GM19468 (cell line): ENCODE measurements around the gene MDP1.

Experiments
- ATAC-seq: cut with Tn5 transposase; IDR thresholded peaks from one replicate; pipeline ENCODE4 v1.9.1; 2021; ENCODE audit warnings: mild to moderate bottlenecking, moderate library complexity, moderate number of reproducible peaks; ENCODE audit not compliant: unreplicated experiment; ENCODE audit errors: extremely low read depth

MDP1 gene

GRCh38 chr14:24185026-24185425 is 30.8 kb downstream of the MDP1 start:
- no peak for ATAC-seq

GRCh38 chr14:24184104-24184970 is 31.5 kb downstream of the MDP1 start:
- no peak for ATAC-seq

DNA sequence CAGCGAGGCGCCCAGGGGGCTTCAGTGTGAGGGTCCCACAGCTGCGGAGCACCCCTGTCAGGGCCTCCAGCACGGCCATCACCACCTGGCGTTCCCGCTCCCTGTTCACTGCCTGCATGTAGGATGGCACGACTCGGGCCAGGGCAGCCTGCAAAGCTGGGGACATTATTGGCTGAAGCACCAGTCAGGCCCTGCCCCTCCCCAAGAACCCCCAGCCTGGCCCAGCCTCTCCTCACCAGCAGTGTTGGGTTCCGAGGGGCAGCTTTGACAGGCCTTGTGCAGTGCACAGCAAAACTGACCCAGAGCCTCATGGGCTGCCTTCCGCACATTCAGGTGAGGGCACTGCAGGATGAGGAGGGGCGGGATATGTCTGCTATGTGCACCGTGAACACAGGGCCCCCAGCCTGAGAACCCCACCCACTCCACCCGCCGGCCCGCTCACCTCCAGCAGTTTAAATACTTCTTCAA is 32.8 kb downstream of the MDP1 start:
- no peak for ATAC-seq

DNA sequence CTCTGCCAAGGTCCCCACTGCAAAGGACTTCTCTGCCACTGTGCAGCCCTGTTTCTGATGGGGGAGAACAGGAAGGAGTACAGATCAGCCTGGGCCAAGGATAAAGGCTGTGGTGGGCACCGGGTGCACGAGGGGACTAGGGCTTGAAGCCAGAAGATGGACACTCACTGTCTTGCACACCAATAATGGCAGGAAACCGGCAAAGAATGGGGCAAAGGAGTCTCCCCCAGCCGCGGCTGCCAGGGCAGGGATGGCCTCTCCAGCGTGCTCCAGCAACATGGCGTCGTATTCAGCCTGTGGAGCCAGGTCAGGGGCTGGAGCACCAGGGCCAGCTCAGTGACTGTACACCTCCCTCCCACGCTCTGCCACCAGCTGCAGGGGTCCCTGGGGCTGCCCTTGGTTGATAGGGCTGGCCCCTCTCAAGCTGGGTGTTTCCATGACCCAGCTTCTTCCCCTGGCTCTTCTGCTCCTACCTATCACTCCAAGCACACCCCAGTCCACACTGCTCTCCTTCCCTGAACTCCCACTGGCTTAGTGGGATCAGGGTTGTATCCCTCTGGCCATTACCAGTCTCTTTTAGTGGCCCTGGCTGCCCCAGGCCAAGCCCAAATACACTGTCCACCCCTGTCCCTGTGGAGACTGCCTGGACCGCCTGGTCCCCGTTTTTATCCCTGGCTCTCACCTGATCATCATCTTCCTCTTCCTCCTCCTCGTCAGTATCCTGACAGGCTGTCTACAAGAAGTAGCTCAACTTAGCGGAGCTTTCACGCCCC is 33.6 kb downstream of the MDP1 start:
- no peak for ATAC-seq

DNA sequence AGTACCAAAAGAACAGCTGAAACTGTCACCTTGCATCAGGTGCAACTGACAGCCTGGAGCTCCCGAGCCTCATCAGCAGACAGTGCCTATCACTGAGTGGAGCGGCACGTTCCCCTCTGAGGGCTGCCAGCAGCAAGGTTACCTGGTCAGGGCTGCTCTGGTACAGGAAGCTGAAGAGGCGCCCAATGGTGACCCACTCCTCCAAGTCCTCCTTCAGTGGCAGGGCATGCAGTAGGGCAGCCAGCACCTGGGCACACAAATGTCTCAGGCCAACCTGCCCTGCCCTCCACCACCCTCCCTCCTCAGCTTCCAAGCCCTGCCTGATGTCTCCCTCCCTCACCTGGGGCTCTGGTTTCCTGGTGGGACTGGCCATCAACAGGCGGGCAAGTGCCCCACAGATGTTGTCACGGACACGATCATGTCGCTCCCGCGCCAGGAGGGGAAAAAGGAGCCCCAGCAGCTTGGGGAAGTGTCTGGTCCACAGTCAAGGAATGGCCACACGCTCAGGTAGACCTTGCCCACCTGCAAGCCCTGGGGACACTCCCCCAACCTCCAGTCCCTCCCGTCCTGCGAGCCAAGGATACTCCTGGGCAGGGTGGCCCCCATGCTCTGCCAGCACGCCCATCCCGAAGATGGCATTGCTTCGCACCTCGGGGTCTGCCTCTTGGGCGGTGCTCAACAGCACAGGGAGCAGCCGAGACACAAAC is 34.3 kb downstream of the MDP1 start:
- no peak for ATAC-seq

DNA sequence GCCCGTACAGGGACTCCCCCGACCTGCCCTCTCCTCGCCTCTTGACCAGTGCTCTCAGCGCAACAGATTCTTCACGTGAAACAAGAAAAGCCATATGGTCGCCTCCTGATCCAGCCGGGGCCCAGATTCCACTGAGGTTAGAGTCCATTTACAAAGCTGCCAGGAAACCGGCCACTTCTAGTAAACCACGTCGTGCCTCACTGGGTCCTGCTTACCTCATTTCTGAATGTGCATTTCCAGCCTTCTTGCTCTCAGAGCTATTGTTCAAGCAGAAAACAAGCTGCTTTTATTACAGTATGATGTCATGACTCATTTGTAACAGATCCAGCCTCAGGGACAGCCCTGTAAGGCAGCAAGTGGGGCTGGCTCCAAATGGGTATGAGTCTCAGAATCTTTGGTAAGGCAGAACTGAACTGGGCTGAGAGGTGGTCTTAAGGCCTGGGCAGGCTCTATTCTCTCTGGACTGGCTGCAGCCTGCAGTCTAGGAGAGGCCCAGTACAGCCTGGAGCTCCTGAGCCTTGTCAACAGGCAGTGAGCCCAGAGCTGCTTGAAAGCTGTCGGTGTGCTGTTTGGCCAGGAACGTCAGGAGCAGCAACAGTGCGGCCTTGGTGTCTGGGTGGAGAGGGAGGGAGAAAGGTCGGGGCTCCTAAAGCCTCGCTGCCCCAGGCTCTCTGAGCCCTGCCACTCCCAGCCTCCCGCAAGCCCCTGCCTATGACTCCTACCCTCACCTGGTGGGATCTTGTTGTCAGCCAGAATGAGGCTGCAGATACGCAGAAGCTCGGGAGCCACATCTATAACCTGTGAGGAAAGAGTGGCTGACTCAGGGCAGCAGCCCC is 35.7 kb downstream of the MDP1 start:
- no peak for ATAC-seq

GRCh38 chr14:24179294-24179960 is 36.4 kb downstream of the MDP1 start:
- no peak for ATAC-seq

DNA sequence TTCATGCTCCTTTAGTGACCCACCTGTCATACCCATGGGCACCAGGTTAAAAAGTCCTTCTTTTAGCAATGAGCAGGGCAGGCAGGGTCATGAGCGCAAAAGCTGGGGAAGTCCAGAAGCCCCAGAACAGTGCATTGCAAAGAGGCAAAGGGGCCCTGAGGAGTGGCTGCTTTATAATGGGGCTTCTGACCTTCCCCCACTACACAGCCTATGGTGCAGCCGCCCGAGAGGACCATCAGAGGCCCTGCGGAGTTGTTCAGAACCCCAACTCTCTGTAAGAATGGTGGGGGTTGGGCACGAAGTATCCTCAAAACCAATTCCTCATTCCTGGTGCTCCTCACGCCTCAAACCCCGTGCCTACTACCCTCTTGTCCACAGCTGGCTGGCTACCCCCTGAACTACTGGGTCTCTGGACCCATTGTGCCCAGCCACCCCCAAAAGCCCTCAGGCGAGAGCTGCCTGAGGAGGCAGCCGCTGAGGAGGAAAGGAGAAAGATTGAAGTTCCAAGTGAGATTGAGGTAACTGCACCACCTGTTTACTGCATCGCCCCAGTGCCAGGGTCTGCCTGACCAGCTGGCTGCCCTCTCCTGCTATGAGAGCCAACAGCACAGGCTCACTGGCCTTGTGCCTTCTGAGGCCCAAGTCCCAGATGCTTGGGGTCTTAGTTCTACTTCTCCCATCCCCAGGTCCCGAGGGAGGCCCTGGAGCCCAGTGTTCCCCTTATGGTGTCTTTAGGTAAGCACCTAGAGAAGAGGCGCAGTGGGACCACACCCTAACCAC is 37.3 kb downstream of the MDP1 start:
- ATAC-seq, result no peak

DNA sequence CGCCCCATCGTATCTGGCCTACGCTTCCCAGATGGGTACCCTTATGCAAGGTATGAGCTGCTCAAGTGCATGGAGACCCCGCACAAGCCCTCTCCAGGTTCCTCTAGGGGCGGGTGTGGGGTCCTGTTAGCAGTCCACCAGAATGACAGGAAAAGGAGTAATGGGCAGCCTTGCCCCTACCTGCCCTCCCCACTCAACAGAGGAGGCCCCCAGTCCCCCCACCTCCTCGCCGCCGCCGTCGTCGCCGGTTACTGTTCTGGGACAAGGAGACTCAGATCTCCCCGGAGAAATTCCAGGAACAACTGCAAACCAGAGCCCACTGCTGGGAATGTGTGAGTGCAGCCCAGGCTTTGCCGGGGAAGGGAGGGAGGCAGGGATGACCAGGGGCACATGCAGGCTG is 38.0 kb downstream of the MDP1 start:
- no peak for ATAC-seq

- ATAC-seq, result no peak
Observed at GRCh38 chr14:24177041-24177825, 38.6 kb downstream of the MDP1 start.

DNA sequence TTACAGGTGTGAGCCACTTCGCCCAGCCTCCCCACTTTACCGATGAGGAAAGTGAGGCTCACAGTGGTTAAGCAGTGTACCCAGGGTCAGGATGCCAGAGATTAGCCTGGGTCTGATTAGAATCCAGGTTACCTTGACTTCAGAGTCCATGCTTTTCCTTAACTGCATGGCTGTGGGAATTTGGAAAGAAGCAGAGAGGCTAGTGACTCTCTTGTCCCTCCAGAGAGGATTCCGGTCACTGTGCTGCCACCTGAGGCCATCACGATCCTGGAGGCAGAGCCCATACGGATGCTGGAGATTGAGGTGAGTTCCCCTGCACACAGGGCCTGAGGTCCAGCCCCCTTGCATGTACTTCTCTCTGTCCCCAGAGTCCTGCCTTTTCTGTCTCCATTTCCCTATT is 39.3 kb downstream of the MDP1 start:
- no peak for ATAC-seq

GRCh38 chr14:24172871-24173281 is 43.0 kb downstream of the MDP1 start:
- ATAC-seq, result no peak

DNA sequence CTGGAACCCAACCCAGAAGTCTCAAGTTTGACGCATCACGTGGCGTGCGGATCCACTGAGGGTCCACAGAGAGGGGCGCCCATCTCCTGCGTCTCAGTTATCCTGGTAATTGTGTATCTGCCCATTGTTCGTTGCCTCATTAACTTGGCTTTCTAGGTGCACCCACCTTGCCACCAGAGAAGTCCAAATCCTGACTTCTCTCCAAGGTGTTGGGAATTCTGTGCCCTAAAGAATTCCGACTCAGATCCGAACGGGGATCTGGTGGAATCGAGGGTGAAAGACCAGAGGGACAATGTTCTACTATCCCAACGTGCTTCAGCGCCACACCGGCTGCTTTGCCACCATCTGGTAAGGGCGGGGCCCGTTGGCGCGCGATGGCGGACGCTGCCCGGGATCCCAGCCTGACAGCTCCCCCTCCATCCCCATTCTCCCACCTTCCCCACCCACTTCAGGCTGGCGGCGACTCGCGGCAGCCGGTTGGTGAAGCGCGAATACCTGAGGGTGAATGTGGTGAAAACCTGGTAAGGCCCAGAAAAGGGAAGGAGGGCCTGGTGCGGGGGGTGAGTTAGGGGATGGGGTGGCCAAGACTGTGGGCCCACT is 43.5 kb downstream of the MDP1 start:
- ATAC-seq, result no peak

DNA sequence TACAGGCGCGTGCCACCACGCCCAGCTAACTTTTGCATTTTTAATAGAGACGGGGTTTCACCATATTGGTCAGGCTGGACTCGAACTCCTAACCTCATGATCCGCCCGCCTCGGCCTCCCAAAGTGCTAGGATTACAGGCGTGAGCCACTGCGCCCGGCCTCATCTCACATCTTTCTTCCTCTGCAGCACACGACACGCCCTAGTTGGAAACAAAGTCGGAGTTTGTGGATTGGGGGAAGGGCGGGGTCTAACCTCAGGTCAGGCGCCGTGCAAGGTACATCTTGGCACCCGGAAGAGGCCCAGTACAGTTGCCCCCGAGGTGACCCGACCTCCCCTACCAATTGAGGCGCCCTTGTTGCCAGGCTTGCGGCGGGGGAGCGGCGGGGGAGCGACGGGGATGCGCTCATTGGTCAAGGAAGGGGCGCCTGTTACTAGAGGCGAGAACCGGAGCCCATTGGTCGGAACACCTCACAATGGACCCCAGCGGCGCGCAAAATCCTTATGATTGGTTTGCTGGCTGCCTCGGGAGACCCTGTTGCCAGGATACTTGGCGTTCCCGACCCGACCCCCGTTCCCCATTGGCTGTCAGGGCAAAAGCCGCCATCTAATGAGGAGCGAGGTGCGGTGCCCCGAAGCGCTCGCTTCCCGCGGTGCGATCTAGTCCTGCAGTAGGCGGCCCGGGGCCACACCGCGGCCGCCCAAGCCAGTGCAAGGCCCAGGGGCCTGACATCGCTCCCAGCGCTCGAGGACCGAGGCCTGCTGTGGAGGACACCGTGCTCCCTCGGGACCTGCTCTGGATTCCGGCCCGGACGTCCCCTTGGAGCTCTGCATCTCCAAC is 44.2 kb downstream of the MDP1 start, which contains the start of gene REC8:
REC8 (plus strand) TSS at position 659 of the 839 bp plus-strand sequence. CDS start 473 bp downstream, outside the sequence.
- ATAC-seq, result peak; percentile 69

DNA sequence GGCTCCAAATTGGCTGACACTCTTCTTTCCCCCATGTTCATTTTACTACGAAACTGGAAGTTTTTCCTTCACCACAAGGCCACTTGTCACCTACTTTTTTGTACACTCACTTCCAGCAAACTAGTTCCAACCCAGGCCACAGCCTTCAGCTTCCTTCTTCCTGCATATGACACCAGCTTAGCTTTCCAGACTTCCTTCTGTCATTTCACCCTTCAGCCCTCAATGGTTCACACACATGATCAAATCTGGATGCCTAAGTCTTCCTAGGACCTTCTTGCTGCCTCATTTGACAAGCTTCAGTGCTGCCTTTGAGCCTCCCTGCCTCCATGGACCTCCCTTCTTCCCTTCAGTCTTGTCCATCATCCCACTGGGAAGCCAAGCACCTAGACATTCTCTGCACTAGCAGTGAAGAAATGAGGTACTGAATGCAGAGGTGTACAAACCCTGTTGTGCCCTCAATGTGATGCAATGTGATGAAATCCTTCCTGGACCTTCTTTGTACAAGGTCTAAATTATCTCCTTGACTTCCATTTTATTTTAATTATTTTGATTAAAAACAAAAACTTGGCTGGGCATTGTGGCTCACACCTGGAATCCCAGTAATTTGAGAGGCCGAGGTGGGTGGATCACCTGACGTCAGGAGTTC is 48.3 kb downstream of the MDP1 start:
- no peak for ATAC-seq

GRCh38 chr14:24165785-24166184 is 50.1 kb downstream of the MDP1 start:
- no peak for ATAC-seq
